Measurements from ENCODE around the gene TACC3.

The TACC3 gene

DNA sequence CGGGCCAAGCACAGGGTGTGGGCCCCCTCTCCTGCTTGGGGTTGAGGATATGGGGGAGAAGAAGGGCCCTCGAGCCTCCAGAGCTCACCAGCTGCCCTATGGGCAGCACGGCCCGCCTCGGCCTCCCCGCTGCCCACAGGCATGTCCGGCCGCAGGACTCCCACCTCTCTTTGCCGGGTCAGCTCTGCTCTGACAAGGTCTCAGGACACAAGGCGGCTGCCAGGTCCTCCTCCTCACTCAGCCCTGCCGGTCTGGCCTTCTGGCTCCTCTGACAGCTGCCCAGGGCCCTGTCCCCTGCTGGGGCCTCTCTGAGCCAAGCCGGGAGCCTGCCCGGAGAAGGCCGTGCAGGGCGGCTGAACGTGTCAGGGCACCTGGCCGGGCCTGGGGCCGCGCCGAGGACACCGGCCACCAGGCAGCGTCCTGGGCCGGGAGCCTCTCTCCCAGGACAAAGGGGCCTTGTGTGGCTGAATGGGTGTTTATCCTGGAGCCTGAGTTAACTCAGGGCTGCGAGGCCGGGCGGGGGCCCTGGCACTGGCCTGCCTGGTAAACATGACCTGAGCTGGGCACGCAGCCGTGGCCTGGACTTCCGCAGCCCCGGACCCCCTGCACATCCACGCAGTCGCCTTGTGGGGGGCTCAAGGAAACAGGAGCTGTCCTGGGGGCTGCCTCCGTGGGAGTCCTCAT, 25.7 kb downstream of the TACC3 start:
- DNase-seq, result no peak

DNA sequence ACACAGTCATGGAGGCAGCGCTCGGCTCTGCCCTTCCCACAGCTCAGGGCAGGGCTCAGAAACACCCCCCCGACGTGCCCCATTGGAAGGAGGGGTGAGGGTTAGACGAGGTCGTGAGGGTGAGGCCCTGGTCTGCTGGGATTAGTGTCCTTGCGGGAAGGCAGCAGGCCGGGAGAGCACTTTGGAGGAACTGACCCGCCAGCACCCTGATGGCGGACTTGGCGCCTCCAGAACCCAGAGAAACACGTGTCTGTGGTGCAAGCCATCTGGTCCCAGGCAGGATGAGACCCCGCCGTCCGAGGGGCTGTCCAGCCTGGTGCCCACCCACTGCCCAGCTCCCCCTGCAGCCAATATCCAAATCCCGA, 26.3 kb downstream of the TACC3 start:
- no peak for DNase-seq

DNA sequence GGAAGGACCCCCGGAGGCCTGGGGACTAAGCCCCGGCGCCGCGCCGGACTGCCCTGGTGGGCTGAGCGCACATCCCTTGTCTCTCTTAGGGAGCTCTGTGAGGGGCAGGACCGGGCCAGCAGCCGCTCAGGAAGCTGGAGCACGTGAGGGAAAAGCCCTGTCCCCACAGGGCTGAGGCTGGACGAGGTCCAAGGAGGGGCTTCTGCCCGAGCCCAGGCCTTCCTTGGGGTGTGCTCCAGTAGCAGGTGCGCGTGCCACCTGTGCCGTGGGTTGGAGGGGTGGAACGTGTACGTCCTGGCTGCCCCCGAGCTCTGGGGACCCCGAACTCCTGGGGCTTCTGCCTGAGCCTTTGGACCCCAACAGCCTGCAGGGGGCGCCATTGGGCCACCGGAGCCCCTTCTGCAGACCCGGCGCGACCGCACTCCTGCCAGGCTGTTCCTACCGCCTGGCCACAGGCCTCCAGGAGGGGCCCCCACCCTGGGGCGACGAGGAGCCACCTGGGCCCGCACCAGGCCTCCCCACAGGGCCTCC, 27.2 kb downstream of the TACC3 start:
- peak; percentile 57 for DNase-seq

DNA sequence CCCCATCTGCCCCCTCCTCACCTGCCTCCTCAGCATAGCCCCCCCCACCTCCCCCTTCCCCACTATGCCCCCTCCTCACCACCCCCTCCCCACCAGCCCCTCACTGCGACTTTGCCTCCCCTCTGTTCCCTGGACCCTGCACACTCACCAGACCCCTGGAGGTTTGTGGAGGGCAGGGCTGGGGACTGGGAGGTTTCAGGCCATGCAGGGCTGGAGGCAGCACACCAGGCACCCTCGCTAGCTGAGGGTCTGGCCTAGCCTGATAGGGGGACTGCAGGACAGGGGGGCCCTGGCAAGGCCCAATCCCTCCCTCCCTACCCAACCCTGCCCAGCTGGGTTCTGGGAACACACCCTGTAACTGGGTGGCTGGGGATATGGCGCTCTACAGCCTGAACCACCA, 28.0 kb downstream of the TACC3 start:
- no peak for DNase-seq

DNA sequence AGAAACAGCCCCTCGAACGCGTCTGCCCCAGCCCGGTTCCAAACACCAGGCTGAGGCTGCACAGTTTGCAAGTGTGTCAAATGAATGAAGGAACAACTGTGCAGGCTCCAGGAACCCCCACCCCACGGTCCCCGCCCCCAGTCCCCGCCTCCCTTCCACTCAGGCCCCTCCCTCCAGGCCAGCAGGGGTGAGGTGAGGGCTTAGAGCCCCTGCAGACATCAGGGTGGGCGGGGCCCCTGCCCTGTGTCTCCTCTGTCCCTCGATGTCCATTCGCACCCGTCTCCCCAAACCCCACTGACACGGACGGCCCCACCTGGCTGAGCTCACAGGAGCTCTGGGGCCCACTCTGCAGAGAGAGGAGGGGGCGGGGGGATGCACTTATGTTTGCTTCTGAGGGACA, 28.5 kb downstream of the TACC3 start:
- no peak for DNase-seq

DNA sequence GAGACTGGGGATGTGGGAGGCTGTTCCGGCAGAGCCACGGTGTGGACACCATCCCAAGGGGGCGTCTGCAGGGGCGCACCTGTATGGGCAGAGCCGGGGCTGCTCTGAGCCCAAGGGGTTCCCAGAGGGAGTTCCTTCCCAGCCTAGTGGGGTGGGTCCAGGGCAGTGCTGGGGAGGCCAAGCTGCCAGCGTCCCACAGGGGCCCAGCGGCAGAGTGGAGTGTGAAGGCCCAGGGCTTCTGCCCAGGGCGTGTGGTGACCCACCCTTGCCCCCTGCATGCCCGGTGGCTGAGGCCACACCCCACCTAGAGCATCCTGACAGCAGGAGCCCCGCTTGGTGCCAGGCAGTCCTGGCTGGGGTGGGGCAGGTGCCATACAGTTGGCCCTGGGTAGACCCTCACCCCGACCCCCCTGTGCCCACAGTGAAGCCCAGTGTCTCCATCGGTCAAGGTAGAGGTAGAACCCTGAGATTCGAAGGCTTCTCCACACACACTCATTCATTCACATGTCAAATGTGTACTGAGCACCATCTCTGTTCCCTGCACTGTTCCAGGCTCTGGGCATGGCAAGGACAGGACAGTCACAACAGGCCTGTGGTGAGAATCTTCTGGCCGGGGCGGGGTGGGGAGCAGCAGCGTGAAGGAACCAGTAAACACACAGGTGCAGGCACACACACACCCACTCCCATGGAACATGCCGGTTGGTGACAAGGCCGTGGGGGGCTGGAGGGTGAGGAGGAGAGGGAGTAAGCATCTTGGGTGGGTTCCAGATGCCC, 29.2 kb downstream of the TACC3 start:
- no peak for DNase-seq

DNA sequence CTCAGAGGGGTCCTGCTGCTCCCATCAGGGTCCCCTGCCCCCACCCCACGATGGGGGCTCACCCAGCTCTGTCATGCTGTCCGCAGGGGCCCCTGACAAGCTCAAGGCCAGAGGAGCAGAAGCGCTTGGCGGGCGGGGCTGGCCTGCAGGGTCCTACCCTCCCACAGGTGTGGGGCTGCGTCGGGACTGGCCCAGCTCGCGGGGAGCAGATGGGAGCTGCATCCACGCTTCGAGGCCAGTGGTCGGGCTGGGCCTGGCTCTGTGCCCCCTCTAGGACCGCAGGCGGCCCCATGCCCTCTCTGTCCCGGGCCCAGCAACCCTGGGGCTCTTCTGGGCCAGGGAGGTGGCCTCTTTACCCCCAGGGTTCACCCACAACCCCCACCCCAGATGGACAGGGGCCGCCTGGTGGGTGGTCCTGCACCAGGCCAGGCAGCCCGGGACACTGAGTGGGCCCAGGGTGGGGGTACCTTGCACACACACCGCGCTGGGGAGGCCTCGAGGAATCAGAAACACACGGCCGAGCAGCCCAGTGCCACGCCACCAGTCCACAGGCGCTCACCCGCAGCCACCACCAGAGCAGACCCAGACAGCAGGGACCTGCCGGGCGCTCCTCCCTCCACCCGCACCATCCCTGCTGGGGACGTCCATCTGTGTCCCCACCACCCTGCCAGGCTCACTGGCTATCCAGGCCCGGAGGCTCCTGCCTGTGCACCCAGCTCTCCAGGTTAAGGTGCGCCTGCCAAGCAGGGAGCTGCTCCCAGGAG, 30.0 kb downstream of the TACC3 start:
- no peak for DNase-seq

DNA sequence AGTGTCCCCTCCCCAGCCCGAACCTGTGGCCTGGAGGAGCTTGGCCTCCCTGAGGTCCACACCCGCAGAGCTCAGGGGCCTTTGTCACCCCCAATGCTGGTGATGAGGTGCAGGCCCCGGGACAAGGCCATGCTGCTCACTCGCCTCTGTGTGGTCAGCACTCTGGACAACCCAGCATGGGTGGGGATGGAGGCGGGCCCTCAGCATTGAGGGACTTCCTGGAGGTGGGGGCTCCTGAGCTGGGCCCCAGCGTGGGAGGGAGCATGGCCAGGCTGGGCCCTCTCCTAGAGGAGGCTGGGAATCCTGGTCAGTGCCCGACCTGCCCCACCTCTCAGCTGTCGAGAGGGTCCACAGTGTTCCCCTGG, 30.6 kb downstream of the TACC3 start:
- no peak for DNase-seq

DNA sequence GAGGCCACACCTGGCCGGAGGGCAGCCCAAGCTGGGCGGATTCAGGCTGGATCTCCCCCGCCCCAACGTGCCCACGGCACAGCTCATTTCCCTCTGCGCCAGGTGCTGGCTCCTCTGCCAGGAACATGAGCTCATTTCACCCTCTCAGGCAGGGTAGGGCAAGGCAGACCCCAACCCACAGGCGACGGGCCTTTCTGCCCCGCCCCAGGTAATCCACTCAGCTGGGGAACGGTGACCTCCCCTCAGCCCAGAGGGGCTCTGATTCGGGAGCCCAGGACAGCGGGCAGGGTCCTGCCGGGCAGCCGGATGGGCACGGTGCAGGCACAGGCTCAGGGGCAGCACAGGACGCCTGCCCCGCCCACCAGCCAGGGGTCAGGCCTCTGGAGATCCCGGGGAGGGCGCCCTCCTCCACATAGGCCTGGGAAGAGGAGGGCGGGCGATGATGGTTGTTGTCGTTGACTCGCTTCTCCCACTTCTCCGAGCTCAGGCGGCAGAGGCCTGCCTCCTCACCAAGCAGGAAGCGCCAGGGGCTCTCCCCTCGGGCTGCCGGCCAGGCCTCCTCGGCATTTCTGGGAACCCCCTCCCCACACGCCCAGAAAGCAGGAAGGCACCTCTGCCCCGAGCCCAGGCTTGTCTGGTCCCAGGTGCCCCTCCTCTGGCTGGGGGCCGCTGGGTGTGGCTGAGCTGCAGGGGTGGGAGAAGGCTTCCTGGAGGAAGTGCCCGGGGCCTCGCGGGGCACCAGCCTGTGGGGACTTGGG, 31.1 kb downstream of the TACC3 start:
- no peak for DNase-seq

DNA sequence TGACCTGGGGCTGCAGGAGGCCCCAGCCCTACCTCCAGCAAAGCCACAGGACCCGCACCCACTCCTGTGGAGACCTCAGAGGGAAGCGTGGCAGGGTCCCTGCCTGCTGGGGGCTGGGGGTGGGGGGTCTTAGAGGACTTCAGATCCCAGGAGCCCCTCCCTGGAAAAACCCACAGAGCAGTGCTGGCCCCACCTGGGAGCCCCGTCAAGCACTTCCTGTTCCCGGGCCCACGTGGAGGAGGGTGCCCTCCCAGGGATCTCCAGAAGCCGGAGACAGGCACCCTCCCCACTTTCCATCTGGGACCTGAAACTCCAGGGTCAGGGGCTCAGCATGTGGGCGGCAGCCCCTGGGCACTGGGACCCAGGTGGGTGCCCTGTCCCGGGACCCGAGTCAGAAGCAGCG, 32.0 kb downstream of the TACC3 start:
- no peak for DNase-seq

DNA sequence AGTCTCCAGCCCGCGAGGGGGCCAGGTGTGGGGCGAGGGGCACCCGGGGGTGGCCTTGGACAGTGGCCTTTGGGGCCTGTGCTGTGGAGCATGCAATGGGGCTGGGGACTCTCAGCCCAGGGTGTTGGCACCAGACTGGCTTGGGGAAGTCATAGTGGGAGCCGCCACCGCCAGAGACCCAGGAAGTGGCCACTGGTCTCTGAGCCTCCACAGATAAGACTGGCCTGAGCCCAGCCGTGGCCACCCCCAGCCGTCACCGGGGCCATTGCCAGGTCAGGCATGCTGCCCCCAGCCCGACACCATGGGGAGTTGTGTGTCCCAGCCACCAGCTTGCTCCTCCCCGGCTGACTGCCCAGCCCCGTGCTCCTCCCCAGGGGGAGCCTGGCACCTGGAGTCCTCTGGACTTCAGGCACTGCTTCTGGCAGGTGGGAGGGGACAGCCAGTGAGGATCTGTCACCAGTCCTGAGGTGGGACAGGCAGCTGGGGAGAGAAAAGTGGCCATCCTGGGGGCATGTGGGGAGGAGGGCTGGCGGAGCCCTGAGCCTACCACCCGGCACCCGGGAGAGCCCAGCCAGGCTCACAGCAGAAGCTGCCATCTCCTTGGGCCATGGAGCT, 32.5 kb downstream of the TACC3 start:
- DNase-seq, result no peak

DNA sequence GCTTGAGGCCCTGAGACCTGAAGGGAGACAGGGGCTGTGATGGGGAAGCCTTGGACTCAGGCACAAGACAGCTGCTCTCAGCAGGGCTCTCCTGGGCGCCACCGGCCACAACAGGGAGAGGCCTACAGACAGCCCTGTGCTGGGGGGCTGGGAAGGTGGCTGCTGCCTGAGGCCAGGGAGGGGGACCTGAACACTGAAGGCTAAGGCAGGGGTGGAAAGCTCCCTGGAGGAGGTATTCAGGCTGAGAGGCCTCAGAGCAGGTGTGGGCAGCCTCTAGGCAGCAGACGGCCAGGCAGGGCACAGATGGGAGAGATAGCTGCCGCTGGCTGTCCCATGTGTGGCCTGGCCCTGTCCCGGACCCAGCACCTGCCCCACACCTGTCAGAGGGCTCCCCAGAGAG, 33.0 kb downstream of the TACC3 start:
- DNase-seq, result no peak

DNA sequence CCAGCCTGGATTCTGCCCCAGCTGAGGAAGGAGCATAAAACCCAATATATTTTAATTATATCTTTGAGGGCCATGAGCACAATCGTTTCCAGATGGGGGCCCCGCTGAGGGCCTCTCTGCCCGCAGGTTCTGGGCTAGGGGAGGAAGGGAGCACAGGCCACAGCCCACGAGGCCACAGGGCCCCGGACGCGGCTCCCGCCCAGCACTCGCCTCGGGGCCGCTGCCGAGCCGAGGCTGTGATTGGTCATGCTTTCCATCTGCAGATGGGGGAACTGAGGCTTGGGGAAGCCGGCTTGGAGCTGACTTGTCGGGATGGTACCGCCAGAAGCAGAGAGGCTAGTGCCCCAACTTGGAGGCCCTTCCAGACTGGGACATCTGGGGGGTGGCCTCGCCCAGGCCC, 34.0 kb downstream of the TACC3 start:
- DNase-seq, result no peak

DNA sequence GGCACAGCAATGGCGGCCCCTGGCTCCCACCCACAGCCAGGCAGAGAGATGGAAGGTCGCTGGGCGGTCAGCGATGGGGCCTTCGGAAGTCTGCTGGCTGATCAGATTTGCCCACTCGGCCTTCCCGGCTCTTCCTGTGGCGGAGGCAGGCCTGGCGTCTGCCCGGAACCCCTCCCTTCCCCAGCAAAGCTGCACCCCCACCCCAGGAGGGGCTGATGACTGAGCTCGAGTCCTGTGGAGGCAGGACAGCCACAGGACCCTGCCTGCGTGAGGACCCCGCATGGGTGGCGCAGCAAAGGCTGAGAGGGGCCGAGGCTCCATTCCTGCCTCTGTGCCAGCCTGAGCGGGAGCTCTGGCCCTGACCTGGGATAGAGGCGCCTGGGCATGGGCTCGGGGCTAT, 34.8 kb downstream of the TACC3 start:
- no peak for DNase-seq

DNA sequence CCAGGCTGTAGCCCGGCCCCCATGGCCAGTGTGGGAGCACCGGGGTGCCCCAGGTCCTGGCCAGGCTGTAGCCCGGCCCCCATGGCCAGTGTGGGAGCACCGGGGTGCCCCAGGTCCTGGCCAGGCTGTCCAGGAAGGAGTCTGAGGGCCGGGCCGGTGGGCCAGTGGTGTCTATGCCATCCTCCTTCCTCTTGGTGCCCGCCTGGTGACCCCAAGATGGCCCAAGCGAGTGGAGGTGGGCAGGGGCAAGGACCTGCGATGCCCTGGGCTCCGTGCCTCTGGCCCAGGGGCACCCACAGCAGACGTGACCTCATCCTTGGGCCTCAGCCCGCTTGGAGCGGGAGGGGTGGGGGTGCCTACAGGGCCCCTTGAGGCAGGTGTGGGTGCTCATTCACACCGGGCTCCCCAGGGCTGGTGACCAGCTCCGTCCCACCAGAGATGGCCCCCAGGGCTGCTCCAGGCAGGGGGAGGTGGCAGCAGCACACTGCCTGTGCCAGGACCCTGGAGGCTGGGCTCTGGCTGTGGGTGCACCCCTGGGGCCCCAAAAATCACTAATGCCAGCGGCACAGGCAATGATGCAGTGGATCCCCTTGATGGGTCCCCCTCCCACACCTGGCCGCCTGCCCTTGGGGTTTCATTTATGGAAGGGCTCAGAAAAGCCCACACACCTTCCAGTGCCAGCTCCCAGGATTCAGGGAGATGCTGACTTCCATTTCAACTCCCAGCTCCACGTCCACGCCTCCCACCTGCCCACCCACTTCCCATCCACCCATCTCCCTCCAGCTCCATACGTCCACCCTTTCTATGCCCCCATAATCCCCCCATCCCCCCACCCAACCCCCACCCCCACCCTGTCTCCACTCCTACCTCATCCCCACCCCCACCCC, 35.8 kb downstream of the TACC3 start:
- DNase-seq, result no peak

DNA sequence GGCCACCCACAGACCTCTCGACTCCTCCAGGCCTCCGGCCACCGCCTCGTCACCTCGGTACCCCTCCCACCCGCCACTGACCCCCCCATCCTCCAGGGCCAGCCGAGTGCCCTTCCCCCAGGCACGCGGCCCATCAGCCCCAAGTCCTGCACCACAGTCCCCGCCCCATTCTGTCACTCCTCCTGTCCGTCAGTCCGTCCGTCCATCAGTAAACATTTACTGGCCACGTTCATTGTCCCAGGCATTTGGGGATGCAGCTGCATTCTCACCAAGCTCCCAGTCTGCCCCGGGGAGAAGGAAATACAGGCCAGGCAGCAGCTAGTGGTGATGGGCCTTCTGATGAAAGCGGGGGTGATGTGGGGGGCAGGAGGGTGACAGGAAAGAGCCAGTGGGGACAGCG, 36.5 kb downstream of the TACC3 start:
- no peak for DNase-seq

DNA sequence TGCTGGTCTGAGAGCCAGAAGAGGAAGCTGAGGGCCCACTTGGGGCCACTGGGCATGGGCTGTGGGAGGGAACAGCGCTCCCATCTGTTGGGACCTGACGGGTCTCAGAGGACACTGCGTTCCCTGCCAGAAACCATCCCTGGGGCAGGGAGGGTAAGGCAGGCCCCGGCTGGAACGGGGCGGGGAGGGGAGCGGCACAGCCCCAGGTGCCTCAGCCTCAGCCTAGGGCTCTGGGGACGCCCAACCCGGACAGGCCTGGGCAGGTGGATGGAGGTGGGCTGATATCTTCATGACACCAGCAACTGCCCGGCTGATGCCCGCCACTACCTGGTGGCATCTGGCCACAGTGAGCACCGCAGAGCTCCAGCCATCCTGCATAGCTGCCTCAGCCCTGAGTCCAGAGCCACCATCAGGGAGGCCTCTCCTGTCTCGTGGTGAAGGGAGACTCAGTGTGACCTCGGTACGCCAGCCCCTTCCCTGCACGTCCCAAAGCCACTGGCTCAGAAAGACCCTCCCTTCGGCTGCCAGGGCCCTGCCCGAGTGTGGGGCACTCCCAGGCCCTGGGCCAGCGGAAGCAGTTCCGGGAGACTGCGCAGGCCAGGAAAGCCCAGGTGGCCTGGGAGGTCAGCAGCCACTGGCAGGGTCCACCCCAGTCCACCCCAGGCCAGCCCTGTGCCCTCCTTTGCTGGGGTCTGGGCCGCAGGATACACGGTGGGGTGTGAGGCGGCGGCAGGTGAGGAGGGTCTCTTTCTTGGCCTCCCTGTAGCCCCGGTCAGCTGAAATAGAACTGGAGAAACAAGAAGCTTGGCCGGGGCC, 37.2 kb downstream of the TACC3 start:
- no peak for DNase-seq

DNA sequence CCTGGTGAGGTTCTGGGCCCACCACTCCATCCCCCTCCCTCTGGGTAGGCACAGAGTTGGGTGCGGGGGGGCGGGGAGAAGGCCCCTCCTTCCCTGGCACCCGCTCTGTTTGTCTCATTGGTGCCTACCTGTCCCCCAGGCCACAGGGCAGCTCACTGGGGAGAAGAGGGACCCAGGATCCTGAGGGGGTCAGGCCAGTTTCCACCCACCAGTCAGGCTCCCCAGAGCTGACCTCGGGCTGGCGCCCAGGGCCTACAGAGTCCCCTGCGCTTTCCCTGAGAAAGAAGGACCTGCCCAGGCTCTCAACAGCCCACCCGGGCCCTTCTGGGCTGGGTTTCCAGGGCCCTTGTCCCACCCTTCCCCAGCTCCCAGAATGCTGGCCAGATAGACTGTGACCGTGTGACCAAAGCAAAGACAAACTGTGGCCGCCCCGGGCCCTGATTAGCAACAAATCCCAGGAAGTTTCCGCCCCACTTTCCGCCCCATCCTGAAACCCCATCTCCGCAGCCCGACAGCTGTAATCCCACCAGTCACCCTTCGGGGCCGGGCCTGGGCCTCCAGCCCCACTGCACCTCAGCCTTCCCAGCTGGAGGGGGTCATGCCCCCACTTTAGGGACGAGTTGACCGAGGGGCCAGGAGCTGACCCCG, 38.0 kb downstream of the TACC3 start:
- no peak for DNase-seq

DNA sequence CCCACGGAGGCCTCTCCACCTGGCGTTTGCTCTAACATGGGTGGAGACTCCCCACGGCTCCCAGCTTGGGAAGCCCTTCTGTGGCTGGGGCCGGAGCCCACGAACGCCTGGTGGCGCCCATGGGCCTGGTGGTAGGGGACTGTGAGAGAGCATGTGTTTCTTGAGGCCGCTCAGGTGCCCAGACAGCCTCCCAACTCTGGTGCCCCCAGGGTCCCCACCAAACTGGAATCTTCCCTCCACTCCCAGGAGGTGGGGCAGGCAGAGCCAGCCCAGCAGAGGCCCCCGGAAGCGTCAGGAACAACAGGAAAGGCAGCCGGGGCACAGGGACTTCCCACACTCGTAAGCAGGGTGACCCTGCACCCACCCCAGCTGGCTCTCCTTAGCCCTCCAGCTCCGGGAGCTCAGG, 38.5 kb downstream of the TACC3 start:
- no peak for DNase-seq

DNA sequence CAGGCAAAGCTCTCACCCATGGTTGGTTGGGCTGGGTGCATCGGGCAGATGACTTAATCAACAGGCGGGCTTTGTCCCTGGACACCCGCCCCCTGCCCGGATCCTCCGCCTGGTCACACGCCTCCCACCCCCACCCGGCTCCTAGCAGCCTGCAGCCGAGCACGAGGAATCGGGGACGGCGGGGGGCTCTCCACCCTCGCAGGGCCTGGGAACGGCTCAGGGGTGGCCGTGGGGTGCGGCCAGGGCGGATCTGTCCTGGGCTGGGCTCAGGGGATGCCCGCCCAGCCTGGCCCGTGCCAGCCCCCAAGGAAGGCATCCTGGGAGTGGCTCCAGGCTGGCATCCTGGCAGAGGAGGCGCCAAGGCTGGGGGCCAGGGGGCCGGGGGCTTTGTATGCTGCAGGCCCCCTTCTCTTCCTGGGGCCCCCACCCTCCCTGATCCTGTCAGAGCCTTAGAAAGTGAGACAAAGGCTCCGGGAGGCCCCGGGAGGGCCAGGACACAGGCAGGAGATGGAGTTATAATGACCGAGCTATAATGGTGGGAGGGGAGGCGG, 39.3 kb downstream of the TACC3 start:
- no peak for DNase-seq
